T-helper 2 cell (primary cell): ENCODE data around the gene LCN1.
"Not testable (repeated sequence)": the region's sequence is repeated elsewhere in the genome, so short reads cannot be mapped to it uniquely, and the experiment has no call there.

Source experiments
- DNase-seq, 5 experiments: peaks; one replicate each; pipeline versions ENCODE4 v3.0.0 to v3.0.0-alpha.2; 2012 to 2022

LCN1 gene

DNA sequence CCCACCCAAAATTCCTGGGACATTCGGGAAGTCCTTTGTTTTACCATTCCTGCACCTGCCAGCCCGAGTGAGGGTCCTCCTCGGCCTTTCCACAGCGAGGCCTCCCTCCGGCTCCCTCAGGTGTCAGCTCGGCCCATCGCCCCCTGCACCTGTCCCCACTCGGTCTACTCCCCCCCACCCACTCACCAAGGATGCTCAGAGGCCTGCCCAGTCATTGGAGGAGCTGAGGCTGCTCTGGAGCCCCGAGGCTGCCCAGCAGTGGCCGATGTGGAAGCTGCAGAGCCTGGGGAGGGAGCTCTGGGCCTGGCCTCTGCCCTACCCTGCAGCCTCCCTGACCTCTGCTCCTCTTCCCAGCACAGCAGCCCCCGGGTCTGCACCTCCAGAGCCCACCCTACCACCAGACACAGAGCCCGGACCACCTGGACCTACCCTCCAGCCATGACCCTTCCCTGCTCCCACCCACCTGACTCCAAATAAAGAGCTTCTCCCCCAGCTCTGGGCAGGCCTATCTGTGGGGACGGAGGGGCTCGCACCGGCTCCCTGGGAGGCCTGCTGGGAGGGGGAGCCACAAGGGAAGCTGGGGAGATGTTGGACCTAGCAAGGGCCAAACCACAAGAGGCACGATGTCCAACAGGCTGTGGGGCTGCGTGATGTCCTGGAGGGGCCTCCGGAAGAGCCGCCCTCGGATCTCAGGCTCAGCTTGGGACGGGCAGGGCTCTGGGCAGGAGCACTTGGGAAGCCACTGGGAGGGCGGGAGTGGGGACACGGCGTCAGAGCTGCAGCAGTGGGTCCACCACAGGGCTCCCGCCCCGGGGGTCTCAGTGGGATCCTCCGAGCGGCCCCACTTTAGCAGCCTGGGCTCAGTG lies 28.5 kb downstream of the LCN1 start:
- DNase-seq = not testable (repeated sequence)

DNA sequence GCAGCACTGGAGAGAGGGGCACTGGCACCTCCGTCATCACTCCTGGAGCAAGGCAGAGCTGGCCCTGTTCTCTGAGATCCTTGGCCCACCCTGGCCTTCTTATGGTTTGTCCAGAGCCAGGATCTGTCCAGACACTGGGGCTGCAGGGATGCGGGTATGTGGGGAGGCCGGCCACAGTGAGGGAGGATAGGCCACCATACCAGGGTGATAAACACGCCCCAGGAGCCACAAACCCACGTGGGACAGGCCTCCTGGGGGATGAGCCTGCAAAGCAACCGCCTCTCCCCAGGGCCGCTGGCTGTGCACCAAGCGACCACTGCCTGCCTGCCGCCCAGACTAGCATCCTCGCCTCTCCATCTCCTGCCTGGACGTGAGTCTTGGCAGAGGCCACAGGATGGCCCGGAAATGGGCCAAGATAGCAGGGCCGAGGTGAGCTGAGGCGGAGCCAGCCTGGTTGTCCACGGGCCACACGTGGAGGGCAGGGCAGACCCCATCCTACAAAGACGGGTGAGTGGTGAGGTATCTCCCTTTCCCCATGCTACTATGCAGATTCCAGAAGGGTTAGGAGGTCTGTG lies 29.2 kb downstream of the LCN1 start:
- no peak for DNase-seq

- no peak for DNase-seq
Observed at GRCh38 chr9:135551031-135551430, 29.8 kb downstream of the LCN1 start.

DNA sequence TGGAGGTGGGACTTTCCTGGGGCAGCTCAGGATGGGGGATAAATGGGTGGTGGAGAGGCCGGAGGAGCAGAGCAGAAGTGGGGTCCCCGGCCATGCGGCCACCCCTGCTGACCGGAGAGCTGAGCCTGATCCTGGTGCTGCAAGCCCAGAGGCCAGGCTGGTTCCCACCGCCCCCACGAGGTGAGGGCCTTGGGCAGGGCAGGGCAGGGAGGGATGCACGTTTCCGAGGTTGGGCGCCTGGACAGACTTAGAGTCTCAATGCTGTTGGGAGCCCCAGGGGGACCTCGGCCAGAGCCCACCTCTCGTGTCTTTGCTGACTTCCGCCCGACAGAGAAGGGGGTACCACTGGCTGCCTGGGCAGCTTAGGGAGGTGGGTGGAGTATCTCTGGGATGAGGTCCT lies 30.2 kb downstream of the LCN1 start:
- DNase-seq = no peak

DNA sequence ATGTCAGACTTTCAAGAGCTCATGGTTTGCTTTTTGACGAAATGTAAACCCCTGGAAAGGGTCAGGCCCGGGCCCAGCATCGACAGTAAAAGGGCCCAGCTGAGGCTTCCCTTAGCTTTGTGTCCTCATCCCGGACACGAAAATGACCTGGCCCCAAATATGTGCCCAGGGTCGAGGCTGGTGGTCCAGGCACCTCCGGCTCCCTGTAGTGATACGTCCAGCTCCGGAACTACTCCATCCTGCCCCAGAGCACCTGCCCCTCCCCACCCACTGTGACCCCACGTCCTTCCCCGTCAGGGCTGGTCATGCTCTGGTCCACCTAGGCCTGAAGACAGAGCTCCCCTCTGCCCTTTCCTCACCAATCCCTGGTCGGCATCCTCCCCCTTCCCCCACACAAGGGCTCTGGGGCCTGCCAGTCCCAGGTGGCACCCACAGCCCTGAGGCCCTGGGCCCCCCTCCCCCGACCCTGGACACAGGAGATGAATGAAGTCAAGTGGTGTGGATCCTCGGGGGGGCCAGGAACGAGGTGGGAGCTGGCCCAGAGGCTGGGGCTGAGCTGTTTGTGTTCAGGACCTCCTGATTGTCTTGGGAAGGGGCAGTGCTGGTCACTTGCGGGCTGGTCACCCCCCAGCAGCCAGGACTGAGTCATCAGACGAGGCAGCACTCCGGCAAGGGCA lies 30.9 kb downstream of the LCN1 start:
- DNase-seq = no peak

DNA sequence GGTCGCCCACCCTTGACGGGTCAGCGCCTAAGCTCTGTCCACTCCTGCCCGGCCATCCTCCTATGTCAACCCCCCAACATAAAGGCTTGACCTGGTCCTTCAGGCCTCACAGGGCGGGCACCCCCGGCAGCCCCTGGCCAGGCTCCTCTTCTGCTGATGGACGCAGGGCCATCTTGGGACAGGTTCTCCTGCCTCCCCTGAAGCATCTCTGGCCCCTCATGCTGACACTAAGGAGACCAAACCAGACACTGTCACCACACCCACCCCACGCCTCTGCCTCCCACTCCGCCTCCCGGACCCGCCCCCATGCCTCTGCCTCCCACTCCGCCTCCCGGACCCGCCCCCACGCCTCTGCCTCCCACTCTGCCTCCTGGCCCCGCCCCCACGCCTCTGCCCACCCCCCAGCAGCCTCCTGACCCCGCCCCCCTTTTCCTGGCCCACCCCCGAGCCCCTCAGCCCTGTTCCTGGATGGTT lies 31.5 kb downstream of the LCN1 start:
- DNase-seq = no peak

DNA sequence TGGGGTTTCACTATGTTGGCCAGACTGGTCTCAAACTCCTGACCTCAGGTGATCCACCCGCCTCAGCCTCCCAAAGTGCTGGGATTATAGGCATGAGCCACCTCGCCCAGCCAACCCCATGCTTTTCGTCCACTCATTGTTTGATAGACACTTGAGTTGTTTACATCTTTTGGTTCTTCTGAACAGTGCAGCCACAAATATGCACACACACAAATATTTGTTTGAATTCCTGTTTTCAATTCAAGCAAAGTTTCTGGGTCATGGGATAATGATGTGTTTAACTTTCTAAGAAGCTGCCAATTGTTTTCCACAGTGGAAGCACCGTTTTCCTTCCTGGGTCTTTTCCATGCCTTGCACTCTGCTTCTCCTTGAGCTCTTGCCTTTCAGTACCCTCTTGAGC lies 33.5 kb downstream of the LCN1 start:
- DNase-seq = no peak

DNA sequence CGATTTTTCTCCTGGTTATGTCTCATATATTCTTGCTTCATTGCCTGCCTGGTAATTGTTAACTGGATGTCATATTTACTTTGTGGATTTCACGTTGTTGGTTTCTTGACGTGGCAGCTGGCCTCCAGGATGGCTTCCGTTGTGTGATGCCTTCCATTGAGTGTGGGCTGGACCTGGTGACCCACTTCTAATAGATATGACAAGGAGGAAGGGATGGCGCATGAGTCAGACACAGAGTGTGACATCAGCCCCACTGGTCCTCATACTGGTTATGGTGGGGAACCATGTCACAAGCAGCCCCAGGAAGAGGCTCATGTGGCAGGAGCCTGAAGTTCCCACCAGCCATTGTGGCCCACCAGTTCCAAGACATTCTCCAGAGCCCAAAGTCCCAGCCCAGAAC lies 34.0 kb downstream of the LCN1 start:
- no peak for DNase-seq

- DNase-seq = no peak
Observed at GRCh38 chr9:135555910-135556309, 34.7 kb downstream of the LCN1 start.

DNA sequence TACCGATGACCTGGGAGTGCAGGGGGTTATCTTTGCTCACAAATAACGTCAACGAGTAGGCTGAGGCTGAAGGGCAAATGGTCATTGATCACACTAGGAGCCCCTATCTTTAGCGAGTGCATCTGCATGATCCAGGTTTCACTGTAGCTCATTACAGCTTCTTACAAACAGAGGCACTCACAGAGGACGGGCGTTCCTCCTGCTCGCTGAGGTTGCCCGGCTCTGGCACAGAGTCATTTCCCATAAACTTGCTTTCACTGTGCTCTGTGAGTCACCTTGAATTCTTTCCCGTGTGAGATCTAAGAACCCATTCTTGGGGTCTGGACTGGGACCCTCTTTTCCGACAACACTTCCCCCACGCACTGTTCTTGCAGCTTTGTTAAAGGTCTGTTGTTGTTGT lies 38.4 kb downstream of the LCN1 start:
- DNase-seq = no peak

DNA sequence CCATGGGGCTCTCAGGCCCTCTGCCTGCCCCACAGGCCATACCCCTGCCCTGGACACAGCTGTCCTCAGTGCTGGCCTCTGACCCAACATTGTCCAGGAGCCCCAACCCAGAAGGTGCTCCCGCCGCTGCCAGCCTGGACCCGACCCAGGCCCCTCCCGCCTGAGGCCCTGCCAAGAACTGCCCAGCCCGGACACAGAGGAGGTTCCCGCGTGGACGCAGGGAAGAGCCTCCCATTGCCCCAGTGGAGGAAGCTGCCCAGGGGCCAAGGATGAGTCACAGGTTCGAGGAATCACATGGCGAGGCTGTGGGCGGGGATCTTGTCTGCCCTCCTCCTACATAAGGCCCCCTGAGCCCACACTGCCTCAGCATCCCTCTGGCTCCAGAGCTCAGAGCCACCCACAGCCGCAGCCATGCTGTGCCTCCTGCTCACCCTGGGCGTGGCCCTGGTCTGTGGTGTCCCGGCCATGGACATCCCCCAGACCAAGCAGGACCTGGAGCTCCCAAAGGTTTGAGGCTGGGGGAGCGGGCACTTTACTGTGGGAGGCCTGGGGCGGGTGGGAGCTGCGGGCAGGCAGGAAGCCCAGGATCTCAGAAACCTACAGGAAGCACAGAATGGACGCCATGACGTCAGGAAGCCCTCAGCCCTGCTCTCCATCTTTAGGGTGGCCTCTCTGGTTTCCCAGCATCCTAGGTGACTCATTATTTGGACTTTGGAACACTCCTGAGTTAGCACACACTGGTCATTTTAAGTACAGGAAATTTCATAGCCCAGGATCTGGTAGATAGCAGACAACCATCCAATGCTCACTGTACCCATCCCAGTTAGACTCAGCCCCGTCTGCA lies 40.4 kb downstream of the LCN1 start, which contains the start of gene PAEP:
TSS of gene PAEP (plus strand) at position 366 of the 844 bp plus-strand sequence.
- DNase-seq = no peak

GRCh38 chr9:135562235-135562745 lies 41.0 kb downstream of the LCN1 start:
- no peak for DNase-seq

DNA sequence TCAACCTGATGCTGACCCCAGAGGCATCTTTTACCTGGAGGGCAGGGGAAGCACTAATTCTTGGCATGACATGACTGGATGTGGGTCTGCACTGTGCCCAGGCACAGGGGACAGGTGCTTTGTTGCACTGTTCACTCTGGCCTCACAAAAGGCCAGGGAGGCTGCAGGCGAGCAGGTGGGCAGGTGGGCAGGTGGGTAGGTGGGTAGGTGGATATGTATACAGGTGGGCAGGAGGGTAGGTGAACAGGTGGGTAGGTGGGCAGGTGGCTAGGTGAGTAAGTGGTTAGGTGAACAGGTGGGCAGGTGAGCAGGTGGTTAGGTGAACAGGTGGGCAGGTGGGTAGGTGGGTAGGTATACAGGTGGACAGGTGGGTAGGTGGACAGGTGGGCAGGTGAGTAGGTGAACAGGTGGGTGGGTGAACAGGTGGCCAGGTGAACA lies 41.8 kb downstream of the LCN1 start:
- no peak for DNase-seq

GRCh38 chr9:135563858-135564257 lies 42.6 kb downstream of the LCN1 start:
- no peak for DNase-seq

- DNase-seq = no peak
Observed at GRCh38 chr9:135565141-135565628, 43.9 kb downstream of the LCN1 start.

DNA sequence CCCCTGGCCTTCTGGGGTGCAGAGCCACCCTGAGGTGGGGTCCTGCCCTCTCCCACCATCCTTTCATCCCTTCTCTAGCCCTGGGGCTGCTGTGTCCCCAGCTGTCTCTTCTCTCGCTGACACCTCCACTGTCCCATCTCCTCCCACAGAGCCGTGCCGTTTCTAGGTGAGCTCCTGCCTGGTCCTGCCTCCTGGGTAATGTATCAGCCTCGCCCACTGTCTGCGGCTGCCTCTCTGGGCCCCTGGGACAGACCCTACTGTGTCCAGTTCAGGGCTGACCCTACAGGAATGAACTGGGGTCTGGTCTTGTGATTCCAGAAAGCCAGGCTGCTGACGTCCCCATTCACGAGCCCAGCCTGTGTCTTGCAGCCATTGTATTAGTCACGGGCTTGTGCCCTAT lies 44.4 kb downstream of the LCN1 start:
- no peak for DNase-seq

DNA sequence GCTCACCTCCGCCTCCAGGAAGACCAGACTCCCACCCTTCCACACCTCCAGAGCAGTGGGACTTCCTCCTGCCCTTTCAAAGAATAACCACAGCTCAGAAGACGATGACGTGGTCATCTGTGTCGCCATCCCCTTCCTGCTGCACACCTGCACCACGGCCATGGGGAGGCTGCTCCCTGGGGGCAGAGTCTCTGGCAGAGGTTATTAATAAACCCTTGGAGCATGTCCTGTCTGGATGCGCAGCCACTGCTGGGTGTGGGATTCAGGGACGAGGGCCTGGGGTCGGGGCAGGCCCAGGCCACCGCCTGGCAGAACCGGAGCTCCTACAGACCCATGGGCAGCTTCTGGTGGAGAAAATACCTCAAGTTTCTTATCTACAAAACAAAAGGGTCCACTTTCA lies 45.3 kb downstream of the LCN1 start:
- DNase-seq = no peak

- no peak for DNase-seq
Observed at GRCh38 chr9:135567311-135567710, 46.1 kb downstream of the LCN1 start.

DNA sequence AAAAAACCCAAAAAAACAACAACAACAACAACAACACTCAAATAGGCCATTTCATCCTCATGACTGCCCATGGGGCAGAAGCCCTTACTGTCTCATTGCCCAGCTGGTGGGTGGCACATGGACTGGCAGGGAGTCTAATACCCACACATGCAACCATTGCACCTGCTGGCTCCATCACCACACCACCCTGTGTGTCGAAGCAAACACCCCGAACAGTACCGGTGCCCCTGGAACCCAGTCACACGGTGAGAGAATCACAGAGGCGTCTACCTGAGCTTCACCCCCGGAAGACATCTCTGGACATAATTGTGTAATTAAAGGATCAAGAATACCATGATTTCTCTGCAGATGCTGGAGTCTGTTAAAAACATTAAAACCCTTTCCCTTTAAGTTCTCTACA lies 46.8 kb downstream of the LCN1 start:
- no peak for DNase-seq

DNA sequence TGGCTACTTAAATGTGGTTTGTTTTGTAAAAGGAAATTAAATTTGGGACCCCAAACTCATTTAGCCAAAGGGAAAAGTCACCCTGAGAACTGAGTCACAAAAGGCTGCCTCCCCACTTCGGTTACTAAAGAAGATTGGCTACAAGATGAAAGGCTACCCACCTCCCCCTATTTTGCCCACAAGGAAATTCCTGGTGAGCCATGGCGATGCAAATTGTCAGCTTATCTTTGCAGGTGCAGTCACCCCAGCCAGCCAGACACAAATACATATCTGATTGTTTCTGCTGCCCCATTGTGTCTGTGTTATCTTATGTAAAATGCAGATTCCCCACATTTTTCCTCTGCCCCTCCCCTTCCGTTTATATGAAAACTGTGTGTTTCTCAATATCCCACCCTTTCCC lies 49.2 kb downstream of the LCN1 start:
- no peak for DNase-seq

DNA sequence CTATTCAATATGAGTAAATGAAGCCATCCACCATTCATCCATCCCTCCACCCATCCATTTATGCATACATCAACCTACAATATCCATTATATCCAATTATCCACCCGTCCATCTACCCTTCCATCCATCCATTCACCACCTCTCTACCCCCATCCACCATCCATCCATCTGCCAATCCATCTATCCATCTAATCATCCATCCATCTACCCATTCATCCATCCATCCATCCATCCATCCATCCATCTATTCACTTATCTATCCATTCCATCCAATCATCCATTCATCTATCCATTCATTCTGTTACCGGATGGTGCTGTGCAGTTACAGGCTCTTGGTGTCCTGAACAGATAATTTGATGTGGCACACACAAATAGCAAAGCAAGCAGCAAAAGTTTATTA lies 51.0 kb downstream of the LCN1 start:
- no peak for DNase-seq

- no peak for DNase-seq
Observed at GRCh38 chr9:135573124-135573523, 51.9 kb downstream of the LCN1 start.
